ENCODE results near the gene ADGRD2.
"Not testable (repeated sequence)": the region's sequence is repeated elsewhere in the genome, so short reads cannot be mapped to it uniquely, and the experiment has no call there.

The ADGRD2 gene

DNA sequence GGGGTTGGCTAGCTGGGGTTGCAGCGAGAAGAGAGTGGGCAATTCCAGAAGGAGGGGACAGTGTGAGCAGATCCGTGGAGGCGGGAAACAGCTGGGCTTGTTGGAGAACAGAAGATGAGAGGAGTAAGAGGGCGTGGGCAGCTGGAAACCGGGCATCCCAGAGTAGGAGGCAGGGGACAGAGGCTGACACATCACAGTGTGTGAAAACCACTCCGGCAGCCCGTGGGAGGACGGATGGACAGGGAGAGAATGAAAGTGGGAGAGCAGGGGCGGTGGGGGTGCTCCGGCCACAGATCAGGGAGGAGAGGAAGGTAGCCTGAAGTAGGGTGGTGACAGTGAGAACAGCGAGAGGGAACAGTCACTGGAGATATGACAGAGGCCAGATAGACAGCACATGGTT is 26.7 kb upstream of the ADGRD2 start:
- Histone ChIP-seq H3K9ac (ENCODE audit: low read depth, low read length) (no peak overlapping the region), H3K4me1 (ENCODE audit: insufficient read depth, low read length) (no peaks in the 10 kb centered on the region), H3K9me3 (ENCODE audit: control insufficient read depth, insufficient read depth, low read length) (no peaks in the 10 kb centered on the region), H3K36me3 (ENCODE audit: insufficient read depth, low read length) (no peaks in the 10 kb centered on the region)

DNA sequence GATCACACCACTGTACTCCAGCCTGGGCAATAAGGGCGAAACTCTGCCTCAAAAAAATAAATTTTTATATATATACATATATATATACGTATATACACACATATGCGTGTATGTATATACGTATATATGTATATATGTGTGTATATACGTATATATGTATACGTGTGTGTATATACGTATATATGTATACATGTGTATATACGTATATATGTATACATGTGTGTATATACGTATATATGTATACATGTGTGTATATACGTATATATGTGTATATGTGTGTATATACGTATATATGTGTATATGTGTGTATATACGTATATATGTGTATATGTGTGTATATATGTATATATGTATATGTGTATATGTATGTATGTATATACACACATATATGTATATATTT is 24.5 kb upstream of the ADGRD2 start:
- not testable (repeated sequence) for H3K36me3 ChIP-seq (ENCODE audit: insufficient read depth, low read length); H3K4me1 ChIP-seq (ENCODE audit: insufficient read depth, low read length); H3K9me3 ChIP-seq (ENCODE audit: control insufficient read depth, insufficient read depth, low read length); H3K9ac ChIP-seq (ENCODE audit: low read depth, low read length)

DNA sequence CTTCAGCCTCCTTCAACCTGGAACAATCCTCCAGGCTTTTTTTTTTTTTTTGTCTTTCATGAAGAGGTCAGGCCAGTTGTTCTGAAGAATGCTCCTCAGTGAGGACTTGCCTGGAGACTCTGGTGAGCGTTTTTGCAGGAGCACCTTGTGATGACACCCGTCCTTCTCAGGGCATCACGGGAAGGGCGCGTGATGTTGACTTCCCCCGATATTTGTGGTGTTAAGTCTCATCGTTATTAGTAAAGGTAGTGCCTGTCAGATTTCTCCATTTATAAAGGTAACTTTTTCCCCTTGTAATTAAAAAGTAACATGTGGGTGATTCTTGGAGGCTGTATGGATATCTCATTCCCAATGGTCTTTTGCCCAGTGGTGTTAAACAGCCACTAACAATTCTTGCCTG is 23.9 kb upstream of the ADGRD2 start:
- no peak overlapping the region for H3K9ac ChIP-seq (ENCODE audit: low read depth, low read length)
- H3K9me3 ChIP-seq (ENCODE audit: control insufficient read depth, insufficient read depth, low read length), result no peaks in the 10 kb centered on the region
- H3K4me1 ChIP-seq (ENCODE audit: insufficient read depth, low read length), result no peaks in the 10 kb centered on the region
- H3K36me3 ChIP-seq (ENCODE audit: insufficient read depth, low read length), result no peaks in the 10 kb centered on the region

DNA sequence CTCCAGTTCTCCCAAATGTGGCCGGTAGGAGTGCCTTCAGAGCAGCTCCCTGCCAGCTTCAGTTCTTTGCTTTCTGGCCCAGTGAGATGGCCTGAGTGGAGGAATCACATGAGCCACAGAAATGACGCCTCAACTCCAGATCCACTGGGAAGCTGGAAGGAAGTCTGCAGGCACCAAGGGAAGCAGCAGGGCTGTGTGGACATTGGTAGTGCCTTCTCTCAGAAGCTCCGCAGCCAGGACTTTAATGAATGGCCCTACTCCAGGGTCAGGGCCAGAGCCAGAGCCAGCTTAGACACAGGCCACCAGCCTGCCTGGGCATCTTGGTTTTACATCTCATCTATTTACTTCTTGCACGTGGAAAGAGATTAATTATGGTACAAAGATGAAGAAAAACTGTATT is 23.0 kb upstream of the ADGRD2 start:
- H3K4me1 ChIP-seq (ENCODE audit: insufficient read depth, low read length), result no peaks in the 10 kb centered on the region
- no peaks in the 10 kb centered on the region for H3K36me3 ChIP-seq (ENCODE audit: insufficient read depth, low read length)
- H3K9ac ChIP-seq (ENCODE audit: low read depth, low read length), result no peak overlapping the region
- H3K9me3 ChIP-seq (ENCODE audit: control insufficient read depth, insufficient read depth, low read length), result no peaks in the 10 kb centered on the region

DNA sequence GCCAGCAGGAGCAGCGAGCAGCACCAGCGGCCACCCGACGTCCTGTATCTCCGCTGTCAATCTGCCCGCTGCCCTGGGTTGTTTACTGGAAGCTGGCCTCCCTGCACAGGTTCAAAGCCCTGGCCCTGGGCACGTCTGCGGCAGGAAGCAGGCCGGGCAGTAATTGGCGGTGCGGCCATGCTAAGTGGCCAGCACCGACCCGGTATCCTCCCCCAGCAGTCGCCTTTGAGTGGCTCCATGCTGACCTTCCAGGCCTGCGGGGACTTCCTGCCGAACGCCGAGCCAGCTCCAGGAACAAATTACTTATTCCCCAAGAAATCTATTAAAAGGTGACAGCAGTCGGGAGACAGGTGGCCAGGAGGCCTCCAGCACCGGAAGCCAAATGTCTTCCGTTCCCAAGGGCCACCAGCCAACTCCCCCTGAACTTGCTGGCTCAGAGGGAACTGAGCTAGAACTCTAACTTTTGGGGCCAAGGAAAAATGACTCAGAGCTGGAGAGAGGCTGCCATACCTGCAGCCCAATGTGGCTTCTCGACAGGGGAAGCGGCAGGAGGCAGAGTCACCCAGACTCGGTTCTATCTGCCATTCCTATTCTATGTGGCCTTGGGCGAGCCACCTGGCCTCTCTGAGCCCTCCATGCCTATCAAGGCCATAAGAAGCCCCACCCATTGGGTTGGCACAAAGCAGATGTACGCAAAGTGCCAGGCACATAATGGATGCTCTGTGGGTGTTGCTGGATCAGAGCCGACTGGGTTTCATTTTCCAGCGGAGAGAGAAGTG is 21.3 kb upstream of the ADGRD2 start:
- Histone ChIP-seq H3K9ac (ENCODE audit: low read depth, low read length) (no peak overlapping the region), H3K4me1 (ENCODE audit: insufficient read depth, low read length) (no peaks in the 10 kb centered on the region), H3K36me3 (ENCODE audit: insufficient read depth, low read length) (no peaks in the 10 kb centered on the region), H3K9me3 (ENCODE audit: control insufficient read depth, insufficient read depth, low read length) (no peaks in the 10 kb centered on the region)

DNA sequence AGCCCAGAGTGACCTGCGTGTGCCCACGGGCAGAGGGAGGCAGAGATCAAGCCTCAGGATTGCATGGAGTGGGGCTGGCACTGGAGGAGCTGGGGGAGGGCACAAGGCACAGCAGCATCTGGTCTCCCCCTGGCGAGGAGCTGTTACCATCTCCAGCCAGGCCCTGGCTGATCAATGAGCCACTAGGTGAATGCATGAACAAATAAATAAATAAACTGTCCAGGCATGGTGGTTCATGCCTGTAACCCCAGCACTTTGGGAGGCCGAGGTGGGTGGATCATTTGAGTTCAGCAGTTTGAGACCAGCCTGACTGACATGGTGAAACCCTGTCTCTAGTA is 20.8 kb upstream of the ADGRD2 start:
- no peaks in the 10 kb centered on the region for H3K36me3 ChIP-seq (ENCODE audit: insufficient read depth, low read length)
- no peaks in the 10 kb centered on the region for H3K4me1 ChIP-seq (ENCODE audit: insufficient read depth, low read length)
- no peaks in the 10 kb centered on the region for H3K9me3 ChIP-seq (ENCODE audit: control insufficient read depth, insufficient read depth, low read length)
- no peak overlapping the region for H3K9ac ChIP-seq (ENCODE audit: low read depth, low read length)

DNA sequence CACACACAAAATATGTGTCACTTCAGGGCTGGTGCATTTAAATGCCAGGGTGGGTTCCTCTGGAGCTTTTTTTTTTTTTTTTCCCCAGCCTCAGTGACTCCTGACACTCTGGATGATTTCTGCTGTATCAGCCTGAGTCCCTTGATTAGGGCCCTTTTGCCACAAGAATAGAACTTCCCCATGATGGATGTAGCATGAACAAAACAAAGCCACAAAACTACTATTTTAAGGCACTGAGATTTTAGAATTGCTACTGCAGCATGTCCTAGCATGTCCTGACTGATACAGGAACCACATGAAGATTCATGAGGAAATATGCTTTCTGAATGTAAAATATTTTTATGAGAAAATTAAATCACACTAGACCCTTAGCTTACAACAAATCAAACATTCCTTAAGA is 13.9 kb upstream of the ADGRD2 start:
- Histone ChIP-seq H3K9ac (ENCODE audit: low read depth, low read length) (no peak overlapping the region), H3K4me1 (ENCODE audit: insufficient read depth, low read length) (no peaks in the 10 kb centered on the region), H3K36me3 (ENCODE audit: insufficient read depth, low read length) (no peaks in the 10 kb centered on the region)

DNA sequence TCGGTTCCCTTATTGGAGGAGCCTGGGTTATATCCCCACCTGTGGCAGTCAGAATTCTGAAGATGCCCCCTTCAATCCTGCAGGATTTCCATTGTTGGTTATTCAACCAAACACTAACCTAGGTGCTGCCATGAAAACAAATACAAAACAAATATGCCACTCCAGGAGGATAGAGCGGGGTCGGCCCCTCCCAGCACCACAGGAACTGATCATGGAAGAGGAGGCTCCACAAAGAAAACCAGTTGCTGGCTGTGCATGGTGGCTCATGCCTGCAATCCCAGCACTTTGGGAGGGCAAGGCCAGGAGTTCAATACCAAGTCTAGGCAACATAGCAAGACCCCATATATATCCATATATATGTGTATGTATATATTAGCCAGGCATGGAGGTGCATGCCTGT is 13.2 kb upstream of the ADGRD2 start:
- H3K9ac ChIP-seq (ENCODE audit: low read depth, low read length), result no peak overlapping the region
- no peaks in the 10 kb centered on the region for H3K4me1 ChIP-seq (ENCODE audit: insufficient read depth, low read length)
- H3K9me3 ChIP-seq (ENCODE audit: control insufficient read depth, insufficient read depth, low read length), result no peaks in the 10 kb centered on the region
- H3K36me3 ChIP-seq (ENCODE audit: insufficient read depth, low read length), result no peaks in the 10 kb centered on the region

More for the DNA sequence above, 13.9 kb upstream of the ADGRD2 start:
- H3K9me3 ChIP-seq (ENCODE audit: control insufficient read depth, insufficient read depth, low read length), result no peaks in the 10 kb centered on the region

DNA sequence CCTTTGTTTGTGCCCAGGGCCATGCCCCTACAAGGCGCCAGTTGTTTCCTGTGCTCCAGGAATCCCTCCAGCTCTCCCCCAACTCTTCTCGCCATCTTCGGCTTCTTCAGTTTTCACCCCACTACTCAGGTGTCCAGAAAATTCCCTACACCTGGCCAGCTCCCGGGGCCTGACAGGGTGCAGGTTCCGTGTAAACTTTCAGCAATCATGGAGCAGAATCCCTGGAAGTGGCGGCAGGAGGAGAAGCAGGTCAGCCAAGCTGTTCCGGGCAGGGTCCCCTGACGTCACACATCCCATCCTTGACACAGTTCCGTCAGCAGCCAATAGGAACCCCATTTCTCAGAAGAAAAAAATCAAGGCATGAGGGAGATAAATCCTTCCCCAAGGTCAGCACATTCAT is 12.2 kb upstream of the ADGRD2 start:
- H3K36me3 ChIP-seq (ENCODE audit: insufficient read depth, low read length), result no peaks in the 10 kb centered on the region
- H3K4me1 ChIP-seq (ENCODE audit: insufficient read depth, low read length), result no peaks in the 10 kb centered on the region
- H3K9ac ChIP-seq (ENCODE audit: low read depth, low read length), result no peak overlapping the region
- no peaks in the 10 kb centered on the region for H3K9me3 ChIP-seq (ENCODE audit: control insufficient read depth, insufficient read depth, low read length)

DNA sequence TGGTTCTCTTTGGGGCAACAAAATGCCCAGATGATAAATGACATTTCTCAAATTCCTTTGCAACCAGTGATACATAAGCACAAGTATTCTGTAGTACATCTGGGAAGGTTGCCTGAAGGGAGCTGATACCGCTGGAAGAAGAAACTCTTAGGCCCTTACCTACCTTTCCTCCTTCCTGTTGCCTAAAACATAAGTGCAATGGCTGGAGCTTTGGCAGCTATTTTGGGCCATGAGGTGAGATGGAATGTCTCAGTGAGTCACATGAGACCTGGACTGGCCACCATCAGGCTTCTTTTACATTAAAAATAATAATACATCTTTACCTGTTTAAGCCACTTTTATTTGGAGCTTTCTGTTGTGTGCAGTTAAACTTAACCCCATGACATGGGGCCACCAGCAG is 11.2 kb upstream of the ADGRD2 start:
- Histone ChIP-seq H3K4me1 (ENCODE audit: insufficient read depth, low read length) (no peaks in the 10 kb centered on the region), H3K9ac (ENCODE audit: low read depth, low read length) (no peak overlapping the region), H3K9me3 (ENCODE audit: control insufficient read depth, insufficient read depth, low read length) (no peaks in the 10 kb centered on the region), H3K36me3 (ENCODE audit: insufficient read depth, low read length) (no peaks in the 10 kb centered on the region)

DNA sequence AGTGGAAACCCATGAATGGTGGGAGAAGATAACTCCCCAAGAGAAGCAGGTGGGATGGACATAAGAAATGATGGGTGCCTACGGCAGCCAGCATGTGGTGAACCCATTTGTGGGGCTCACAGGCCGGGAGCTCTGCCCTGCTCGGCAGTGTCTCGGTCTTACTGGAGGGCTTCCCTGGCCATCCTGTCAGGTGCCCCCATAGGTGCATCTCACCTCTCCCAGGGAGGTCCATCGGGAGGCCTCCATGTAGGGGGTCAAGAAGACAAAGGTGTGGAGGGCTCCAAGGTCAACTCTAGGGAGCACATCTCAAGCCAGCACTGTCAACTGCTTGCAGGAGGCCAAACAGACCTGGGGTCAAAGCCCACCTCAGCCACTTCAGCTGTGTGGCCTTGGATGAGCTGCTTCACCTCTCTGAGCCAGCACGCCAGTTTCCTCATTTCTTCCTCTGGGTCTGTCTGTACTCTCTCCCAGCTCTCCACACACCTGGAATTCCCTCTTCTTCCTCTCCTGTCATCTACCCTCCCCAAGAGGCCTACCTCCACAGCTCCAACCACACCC is 10.5 kb upstream of the ADGRD2 start:
- no peaks in the 10 kb centered on the region for H3K9me3 ChIP-seq (ENCODE audit: control insufficient read depth, insufficient read depth, low read length)
- no peaks in the 10 kb centered on the region for H3K4me1 ChIP-seq (ENCODE audit: insufficient read depth, low read length)

DNA sequence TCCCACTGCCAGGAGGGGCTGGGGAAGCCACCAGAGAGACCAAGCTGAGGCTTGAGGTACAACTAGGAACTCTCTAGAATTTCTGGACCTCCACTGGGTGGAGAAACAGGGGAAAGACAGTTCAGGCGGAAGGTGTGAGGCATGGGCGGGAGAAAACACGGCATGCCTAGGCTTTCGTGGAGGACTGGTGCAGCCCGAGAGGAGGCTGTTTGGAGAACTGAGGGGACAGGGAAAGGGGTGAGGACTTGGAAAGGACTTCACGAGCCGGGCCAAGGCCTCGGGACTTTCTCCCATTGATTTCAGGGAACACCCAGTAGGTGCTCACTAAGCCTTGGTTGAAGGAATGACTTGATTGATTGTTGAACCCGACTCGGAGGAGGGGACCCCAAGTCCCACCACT is 9.5 kb upstream of the ADGRD2 start:
- Histone ChIP-seq H3K36me3 (ENCODE audit: insufficient read depth, low read length) (no peaks in the 10 kb centered on the region), H3K4me1 (ENCODE audit: insufficient read depth, low read length) (no peaks in the 10 kb centered on the region), H3K9ac (ENCODE audit: low read depth, low read length) (no peak overlapping the region), H3K9me3 (ENCODE audit: control insufficient read depth, insufficient read depth, low read length) (no peaks in the 10 kb centered on the region)

More for the DNA sequence above, 10.5 kb upstream of the ADGRD2 start:
- no peak overlapping the region for H3K9ac ChIP-seq (ENCODE audit: low read depth, low read length)
- no peaks in the 10 kb centered on the region for H3K36me3 ChIP-seq (ENCODE audit: insufficient read depth, low read length)

DNA sequence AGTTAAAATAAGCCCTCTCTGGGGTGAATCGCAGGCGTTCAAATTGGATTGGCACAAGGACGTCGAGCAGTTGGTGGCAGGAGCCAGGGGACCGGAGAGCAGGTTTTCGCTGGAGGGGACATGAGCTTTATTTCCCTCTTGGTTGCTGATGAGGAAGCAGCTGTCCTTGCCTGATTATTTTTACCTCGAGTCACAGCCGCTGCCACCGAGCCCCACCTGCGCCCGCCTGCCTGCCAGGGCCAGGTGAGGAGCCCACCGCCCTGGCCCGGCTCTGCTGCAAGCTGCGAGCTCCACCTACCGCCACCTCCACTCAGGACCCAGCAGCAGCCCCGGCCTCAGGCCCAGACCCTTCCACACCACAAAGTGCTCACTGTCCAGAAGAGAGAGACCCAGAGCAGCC is 9.0 kb upstream of the ADGRD2 start:
- H3K36me3 ChIP-seq (ENCODE audit: insufficient read depth, low read length), result no peaks in the 10 kb centered on the region
- H3K4me1 ChIP-seq (ENCODE audit: insufficient read depth, low read length), result no peaks in the 10 kb centered on the region
- H3K9ac ChIP-seq (ENCODE audit: low read depth, low read length), result no peak overlapping the region
- no peaks in the 10 kb centered on the region for H3K9me3 ChIP-seq (ENCODE audit: control insufficient read depth, insufficient read depth, low read length)

DNA sequence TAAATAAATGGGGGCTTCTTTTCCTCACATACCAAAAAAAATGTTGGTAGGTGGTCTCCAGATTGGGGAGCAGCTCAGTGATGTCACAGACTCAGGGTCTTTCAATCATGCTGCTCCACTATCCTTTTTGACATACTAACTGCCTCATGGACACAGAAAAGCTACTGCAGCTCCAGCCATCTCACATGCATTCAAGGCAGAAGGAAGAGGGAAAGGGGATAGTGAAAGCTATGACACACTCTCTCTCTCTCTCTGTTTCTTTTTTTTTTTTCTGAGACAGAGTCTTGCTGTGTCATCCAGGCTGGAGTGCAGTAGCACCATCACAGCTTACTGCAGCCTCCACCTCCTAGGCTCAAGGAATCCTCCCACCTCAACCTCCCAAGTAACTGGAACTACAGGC is 7.9 kb upstream of the ADGRD2 start:
- H3K9me3 ChIP-seq (ENCODE audit: control insufficient read depth, insufficient read depth, low read length), result no peaks in the 10 kb centered on the region
- H3K4me1 ChIP-seq (ENCODE audit: insufficient read depth, low read length), result no peaks in the 10 kb centered on the region
- no peaks in the 10 kb centered on the region for H3K36me3 ChIP-seq (ENCODE audit: insufficient read depth, low read length)
- no peak overlapping the region for H3K9ac ChIP-seq (ENCODE audit: low read depth, low read length)

DNA sequence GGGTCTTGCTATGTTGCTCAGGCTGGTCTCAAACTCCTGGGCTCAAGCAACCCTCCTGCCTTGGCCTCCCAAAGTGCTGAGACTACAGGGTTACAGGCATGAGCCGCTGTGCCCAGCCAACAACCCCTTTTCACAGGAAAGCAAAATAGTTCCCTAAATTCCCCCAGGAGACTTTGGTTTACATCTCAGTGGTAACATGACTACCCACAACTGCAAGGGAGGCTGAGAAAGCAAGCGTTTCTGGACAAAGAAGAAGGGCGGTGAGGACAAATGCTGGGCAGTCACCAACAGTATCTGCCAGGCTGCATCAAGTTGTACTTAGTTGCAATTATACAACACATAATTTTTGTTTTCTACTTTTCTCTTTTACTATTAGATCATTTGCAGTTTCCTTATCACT is 7.4 kb upstream of the ADGRD2 start:
- Histone ChIP-seq H3K9ac (ENCODE audit: low read depth, low read length) (no peak overlapping the region), H3K9me3 (ENCODE audit: control insufficient read depth, insufficient read depth, low read length) (no peaks in the 10 kb centered on the region), H3K4me1 (ENCODE audit: insufficient read depth, low read length) (no peaks in the 10 kb centered on the region), H3K36me3 (ENCODE audit: insufficient read depth, low read length) (no peaks in the 10 kb centered on the region)

Measured in ES-I3 (cell line).